NCI-H1092 (cell line): Measurements from ENCODE around the gene PTPRS.

Source experiments
- DNase-seq: peaks from one replicate; lab custom pipeline; 2025; lab: John Stamatoyannopoulos, UW

The PTPRS gene

GRCh38 chr19:5308451-5309437, 31.9 kb downstream of the PTPRS start:
- peak; percentile 90 for DNase-seq

- no peak for DNase-seq
These were observed 33.0 kb downstream of the PTPRS start for GRCh38 chr19:5307655-5308054.

- no peak for DNase-seq
These were observed 35.4 kb downstream of the PTPRS start for GRCh38 chr19:5305163-5305562.

- no peak for DNase-seq
These were observed 36.1 kb downstream of the PTPRS start for GRCh38 chr19:5304486-5304885.

GRCh38 chr19:5303208-5303607, 37.4 kb downstream of the PTPRS start:
- no peak for DNase-seq

GRCh38 chr19:5302396-5302795, 38.2 kb downstream of the PTPRS start:
- DNase-seq: no peak

GRCh38 chr19:5299137-5299536, 41.5 kb downstream of the PTPRS start:
- DNase-seq: no peak

- no peak for DNase-seq
These were observed 42.1 kb downstream of the PTPRS start for GRCh38 chr19:5298471-5298901.

GRCh38 chr19:5297272-5297669, 43.3 kb downstream of the PTPRS start:
- no peak for DNase-seq

- no peak for DNase-seq
These were observed 43.9 kb downstream of the PTPRS start for GRCh38 chr19:5296457-5297271.

GRCh38 chr19:5296021-5296420, 44.6 kb downstream of the PTPRS start:
- no peak for DNase-seq

GRCh38 chr19:5294403-5295160, 46.0 kb downstream of the PTPRS start:
- DNase-seq: no peak

GRCh38 chr19:5293612-5294378, 46.8 kb downstream of the PTPRS start:
- DNase-seq: no peak

- peak; percentile 54 for DNase-seq
These were observed 47.6 kb downstream of the PTPRS start for GRCh38 chr19:5292822-5293611.

- DNase-seq: no peak
These were observed 48.2 kb downstream of the PTPRS start for GRCh38 chr19:5292453-5292821.

- DNase-seq: no peak
These were observed 48.9 kb downstream of the PTPRS start for GRCh38 chr19:5291588-5292193.
